ENCODE data around the gene EMID1. TPM values are rescaled to one million over a fixed set of nuclear protein-coding genes. Genes with fewer than 3 reads are reported as not detected.

Gene EMID1
- total RNA-seq, 1 experiment from 2014 or later, result 9.6 TPM

DNA sequence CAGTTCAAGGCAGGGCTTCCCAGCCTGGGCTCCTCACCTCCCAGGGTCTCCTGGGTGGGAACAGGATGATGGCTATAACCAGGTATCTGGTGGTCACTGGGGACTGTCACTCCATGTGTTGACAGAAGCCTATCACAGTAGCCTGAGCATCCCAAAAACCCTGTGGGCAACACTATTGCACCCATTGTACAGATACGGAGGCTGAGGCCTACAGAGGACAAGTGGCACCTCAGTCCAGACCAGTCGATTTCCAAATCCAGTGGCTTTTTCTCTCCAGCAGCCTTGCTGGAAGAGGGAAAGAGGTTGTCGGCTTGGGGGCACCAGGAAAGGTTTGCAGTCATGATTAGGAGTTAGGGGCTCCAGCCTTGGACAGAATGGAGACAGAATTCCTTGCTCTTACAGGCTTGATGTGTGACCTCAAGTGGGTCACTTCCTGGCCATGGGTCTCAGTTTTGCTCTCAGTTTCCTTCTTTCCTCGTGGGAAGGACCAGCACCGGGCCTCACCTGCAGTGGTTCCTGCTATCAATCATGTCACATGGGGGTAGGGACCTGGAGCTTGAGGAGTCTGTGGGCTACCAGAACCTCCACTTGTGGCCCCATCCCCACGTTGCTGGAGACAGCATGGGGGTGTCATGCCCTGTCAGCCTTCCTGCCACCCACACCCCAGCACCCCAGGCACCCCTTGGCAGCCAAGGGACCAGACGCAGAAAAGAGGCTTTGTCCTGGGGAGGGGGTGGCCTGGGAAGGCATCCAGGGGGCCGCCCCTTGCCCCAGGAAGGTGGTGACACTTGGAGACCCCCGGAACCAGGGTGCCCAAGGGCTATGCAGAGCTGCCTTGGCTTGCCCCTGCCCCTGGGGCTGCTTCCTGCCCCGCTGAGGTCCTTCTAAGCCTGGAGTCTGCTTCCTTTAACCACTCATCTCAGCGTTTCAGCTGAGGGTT, 2.1 kb downstream of the EMID1 start:
- no TSS peak for BruUV-seq (replicated peaks)
- Histone ChIP-seq H3K4me3 (replicated peaks in 1 of 2; ENCODE audit: low read depth in 1 of 2, low read length in 2 of 2) (no peak overlapping the region), H4K20me1 (ENCODE audit: insufficient read depth) (no peaks in the 10 kb centered on the region), H3K9me3 (ENCODE audit: control insufficient read depth in 1 of 2, insufficient read depth in 1 of 2, low read depth in 1 of 2, low read length in 2 of 2) (no peaks in the 10 kb centered on the region), H3K36me3 (ENCODE audit: control insufficient read depth in 1 of 2, insufficient read depth in 2 of 2, low read length in 2 of 2) (no peaks in the 10 kb centered on the region), H3K4me2 (ENCODE audit: low read length) (no peak overlapping the region), H3K79me2 (ENCODE audit: insufficient read depth, low read length) (no peaks in the 10 kb centered on the region), H3K27me3 (ENCODE audit: insufficient read depth, low read length) (no peaks in the 10 kb centered on the region), H2AFZ (ENCODE audit: low read depth, low read length, poor library complexity, severe bottlenecking) (no peak overlapping the region), H3K9ac (ENCODE audit: low read length) (no peak overlapping the region), H3K27ac (ENCODE audit: low read depth, low read length) (no peak overlapping the region), H3K9me2 (ENCODE audit: insufficient read depth) (no peaks in the 10 kb centered on the region), H3K4me1 (ENCODE audit: control insufficient read depth in 1 of 2, insufficient read depth in 2 of 2, low read length in 2 of 2) (peaks cover 4 to 18% of the 10 kb centered on the region in 2 experiments; a peak in 3 of 4 replicates)
- RAD21 ChIA-PET (ENCODE audit: low non-redundant PET in 1 of 2, low total read pairs in 2 of 2, uncharacterized antibody in 2 of 2, unreplicated experiment in 2 of 2), result no interaction called here
- TF ChIP-seq POLR2A (IDR thresholded peaks at IDR 0.05; ENCODE audit: borderline replicate concordance, extremely low read depth, insufficient read depth, insufficient read length) (no peak), EGR1 (IDR thresholded peaks at IDR 0.05; ENCODE audit: low read depth) (no peak), JUND (IDR thresholded peaks at IDR 0.05) (no peak), EZH2phosphoT487 (IDR thresholded peaks at IDR 0.05; ENCODE audit: borderline replicate concordance) (no peak), YY1 (IDR thresholded peaks at IDR 0.05; ENCODE audit: extremely low read depth, insufficient replicate concordance, low read depth, low read length) (no peak), ELF1 (IDR thresholded peaks at IDR 0.05; ENCODE audit: borderline replicate concordance, low read depth) (no peak), FOSL1 (IDR thresholded peaks at IDR 0.05; ENCODE audit: low read depth) (no peak), ZFX (IDR thresholded peaks at IDR 0.05) (no peak), ZNF274 (IDR thresholded peaks at IDR 0.05; ENCODE audit: low read depth, low read length) (no peak)
- TF ChIP-seq, protein P1, sequence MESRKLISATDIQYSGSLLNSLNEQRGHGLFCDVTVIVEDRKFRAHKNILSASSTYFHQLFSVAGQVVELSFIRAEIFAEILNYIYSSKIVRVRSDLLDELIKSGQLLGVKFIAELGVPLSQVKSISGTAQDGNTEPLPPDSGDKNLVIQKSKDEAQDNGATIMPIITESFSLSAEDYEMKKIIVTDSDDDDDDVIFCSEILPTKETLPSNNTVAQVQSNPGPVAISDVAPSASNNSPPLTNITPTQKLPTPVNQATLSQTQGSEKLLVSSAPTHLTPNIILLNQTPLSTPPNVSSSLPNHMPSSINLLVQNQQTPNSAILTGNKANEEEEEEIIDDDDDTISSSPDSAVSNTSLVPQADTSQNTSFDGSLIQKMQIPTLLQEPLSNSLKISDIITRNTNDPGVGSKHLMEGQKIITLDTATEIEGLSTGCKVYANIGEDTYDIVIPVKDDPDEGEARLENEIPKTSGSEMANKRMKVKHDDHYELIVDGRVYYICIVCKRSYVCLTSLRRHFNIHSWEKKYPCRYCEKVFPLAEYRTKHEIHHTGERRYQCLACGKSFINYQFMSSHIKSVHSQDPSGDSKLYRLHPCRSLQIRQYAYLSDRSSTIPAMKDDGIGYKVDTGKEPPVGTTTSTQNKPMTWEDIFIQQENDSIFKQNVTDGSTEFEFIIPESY (IDR thresholded peaks at IDR 0.05; ENCODE audit: extremely low read depth, insufficient replicate concordance, low read length), result no peak
- intact Hi-C loops (cut with micrococcal nuclease), result loop anchor here (5.0 kb wide), 1 partner anchor 149 kb away; no protein-coding TSS in a partner anchor
- POLR2A ChIA-PET, result no interaction called here
- CTCF ChIA-PET, result no interaction called here
- DNase-seq (ENCODE audit: low read depth, low spot score) (no peak), ATAC-seq (no peak)
